Fibroblast of mammary gland (primary cell): ENCODE results near the gene OSBPL5.
A peak's percentile ranks its signal among the peaks of the same experiment; 100 is the strongest.

ENCODE experiments used
- DNase-seq: peaks from one replicate; pipeline ENCODE4 v3.0.0-alpha.2; 2010; ENCODE audit warnings: low read depth
- H3K4me3 ChIP-seq: 2 replicates; pipeline ENCODE4 v1.5.1; 2011; ENCODE audit warnings: low read depth, mild to moderate bottlenecking, low read length, moderate library complexity; ENCODE audit not compliant: control insufficient read depth
- CTCF ChIP-seq: conservative IDR thresholded peaks from 2 replicates; pipeline ENCODE4 v1.5.1; 2011; ENCODE audit warnings: low read depth, low read length, inconsistent platforms; ENCODE audit not compliant: control insufficient read depth, insufficient read depth

The OSBPL5 gene

GRCh38 chr11:3087821-3088800, 77.0 kb downstream of the OSBPL5 start:
- peak; percentile 32 for DNase-seq
- H3K4me3 ChIP-seq = no peak overlapping the region
- TF ChIP-seq CTCF = no peak

- no peak overlapping the region for H3K4me3 ChIP-seq
- TF ChIP-seq CTCF = no peak
- no peak for DNase-seq
Observed at GRCh38 chr11:3087373-3087772, 77.7 kb downstream of the OSBPL5 start.

GRCh38 chr11:3086671-3087150, 78.4 kb downstream of the OSBPL5 start:
- no peak overlapping the region for H3K4me3 ChIP-seq
- no peak for DNase-seq
- TF ChIP-seq CTCF = no peak

GRCh38 chr11:3086114-3086513, 79.0 kb downstream of the OSBPL5 start:
- no peak for DNase-seq
- no peak overlapping the region for H3K4me3 ChIP-seq
- no peak for TF ChIP-seq CTCF

- no peak for DNase-seq
- no peak for TF ChIP-seq CTCF
- H3K4me3 ChIP-seq = no peak overlapping the region
Observed at GRCh38 chr11:3085052-3085451, 80.1 kb downstream of the OSBPL5 start.

GRCh38 chr11:3083321-3083720, 81.8 kb downstream of the OSBPL5 start:
- no peak overlapping the region for H3K4me3 ChIP-seq
- no peak for TF ChIP-seq CTCF
- DNase-seq = no peak
